Adrenal gland (tissue), 12 donors: ENCODE results near the gene PLD1. TPM values are rescaled to one million over a fixed set of nuclear protein-coding genes. Genes with fewer than 3 reads are reported as not detected.

Source experiments
- DNase-seq, 7 donors: peaks; one replicate each; pipeline ENCODE4 v3.0.0-alpha.2; 2019 to 2020
- H3K27ac ChIP-seq, 5 donors: fragments of 200-600 bp; sonication (generic) in 4 of 5; 1 replicate in 3 of 5; 2 replicates in 2 of 5; pipeline versions ENCODE4 v1.5.1 to v1.8.0; 2016 to 2020; ENCODE audit warnings: mild to moderate bottlenecking in 1 of 5
- H3K27me3 ChIP-seq: fragments of 200-600 bp; 2 replicates; pipeline ENCODE4 v1.8.0; 2021
- H3K36me3 ChIP-seq, 2 donors: fragments of 200-600 bp; replicated peaks in 1 of 2; 1 replicate in 1 of 2; 2 replicates in 1 of 2; pipeline versions ENCODE4 v1.5.1 to v1.8.0; 2018 to 2022
- H3K4me1 ChIP-seq, 2 donors: fragments of 200-600 bp; replicated peaks in 1 of 2; 1 replicate in 1 of 2; 2 replicates in 1 of 2; pipeline versions ENCODE4 v1.5.1 to v1.8.0; 2018 to 2021
- H3K4me3 ChIP-seq, 4 donors: fragments of 200-600 bp; sonication (generic) in 3 of 4; one replicate each; pipeline ENCODE4 v1.5.1; 2016 to 2018
- H3K9me3 ChIP-seq, 3 donors: fragments of 200-600 bp; sonication (generic) in 1 of 3; replicated peaks in 1 of 3; 1 replicate in 2 of 3; 2 replicates in 1 of 3; pipeline versions ENCODE4 v1.5.1 to v1.8.0; 2016 to 2021
- POLR2A ChIP-seq, 2 donors: fragments of 450-650 bp; IDR thresholded peaks; one replicate each; pipeline ENCODE4 v1.6.1; 2017; ENCODE audit warnings: antibody characterized with exemption in 2 of 2, mild to moderate bottlenecking in 2 of 2, moderate library complexity in 1 of 2
- WGBS, 4 donors: extraction: QIAGEN DNeasy Blood & Tissue Kit in 2 of 4; methylation state at CpG; one replicate each; pipeline versions ENCODE4 v1.1.5 to v1.1.7; 2013 to 2017; 5-methylcytosine and 5-hydroxymethylcytosine counted together
- intact Hi-C, 2 donors: fragments of 100-400 bp; cut with DNase I; formaldehyde crosslinking; loops; one replicate each; pipeline versions ENCODE4 v1.14.1 to v1.15.0; 2022 to 2023
- polyA plus RNA-seq, 3 donors: library from polyadenylated mRNA; stranded (reverse); fragments of 200-250 nt in 2 of 3; fragments of 350-450 nt in 1 of 3; fragmentation: Illumina TruSeq in 1 of 3; extraction: RNeasy Lipid Tissue Mini Kit (QIAGEN cat#74804) in 1 of 3; gene quantifications; one replicate each; pipeline ENCODE4 v1.2.3, GENCODE V29; 2013 to 2014
- total RNA-seq, 9 donors: library from RNA; depleted of rRNA in 4 of 9; stranded (reverse); fragments of >200 nt in 4 of 9; fragments of 120-200 nt in 1 of 9; fragmentation: NEBNext Ultra II Directional in 1 of 9; extraction: Animal tissue kit (Norgen Biotek cat#: 25700) in 1 of 9; gene quantifications; one replicate each; pipeline versions ENCODE4 v1.1.0 to v1.2.4, GENCODE V29; 2013 to 2023
- TF ChIP-seq, protein P1 (sequence below), 6 experiments: fragments of 450-650 bp in 4 of 6; fragments of 200-600 bp in 2 of 6; sonication (generic) in 1 of 6; IDR thresholded peaks; 1 replicate in 5 of 6; 2 replicates in 1 of 6; pipeline versions ENCODE4 v1.5.1 to v1.8.0; 2016 to 2021; ENCODE audit warnings: antibody characterized with exemption in 6 of 6, mild to moderate bottlenecking in 2 of 6, moderate library complexity in 1 of 6
- donor health status: healthy with polysubstance abuse.
- donor health status: Bipolar disorder and iron deficiency.
- donor health status: DM: yes; HTN: yes; CAD: no.
- donor health status: DM: no; HTN: no; CAD: no.
- donor health status: DM: no; HTN: no; CAD: no.
- donor health status: DM: yes; HTN: yes; CAD: no.

Gene PLD1
- total and polyA plus RNA-seq, 12 donors: 25.7 to 178 (median 94.5) TPM

DNA sequence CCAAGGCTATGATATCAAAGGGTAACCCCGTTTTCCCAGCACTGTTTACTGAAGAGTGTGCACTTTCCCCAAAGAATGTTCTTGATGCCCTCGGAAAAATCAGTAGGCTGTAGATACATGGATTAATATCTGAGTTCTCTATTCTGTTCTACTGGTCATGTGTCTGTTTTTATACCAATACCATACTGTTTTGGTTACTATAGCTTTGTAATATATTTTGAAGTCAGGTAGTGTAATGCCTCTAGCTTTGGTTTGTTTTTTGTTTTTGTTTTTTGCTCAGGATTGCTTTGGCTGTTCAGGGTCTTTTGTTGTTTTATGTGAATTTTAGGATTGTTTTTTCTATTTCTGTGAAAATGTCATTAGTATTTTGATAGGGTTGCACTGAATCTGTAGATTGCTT lies 95.1 kb downstream of the PLD1 start:
- intact Hi-C loops: no loop called here
- no peak for TF ChIP-seq POLR2A (IDR thresholded peaks at IDR 0.05)
- TF ChIP-seq, protein P1, sequence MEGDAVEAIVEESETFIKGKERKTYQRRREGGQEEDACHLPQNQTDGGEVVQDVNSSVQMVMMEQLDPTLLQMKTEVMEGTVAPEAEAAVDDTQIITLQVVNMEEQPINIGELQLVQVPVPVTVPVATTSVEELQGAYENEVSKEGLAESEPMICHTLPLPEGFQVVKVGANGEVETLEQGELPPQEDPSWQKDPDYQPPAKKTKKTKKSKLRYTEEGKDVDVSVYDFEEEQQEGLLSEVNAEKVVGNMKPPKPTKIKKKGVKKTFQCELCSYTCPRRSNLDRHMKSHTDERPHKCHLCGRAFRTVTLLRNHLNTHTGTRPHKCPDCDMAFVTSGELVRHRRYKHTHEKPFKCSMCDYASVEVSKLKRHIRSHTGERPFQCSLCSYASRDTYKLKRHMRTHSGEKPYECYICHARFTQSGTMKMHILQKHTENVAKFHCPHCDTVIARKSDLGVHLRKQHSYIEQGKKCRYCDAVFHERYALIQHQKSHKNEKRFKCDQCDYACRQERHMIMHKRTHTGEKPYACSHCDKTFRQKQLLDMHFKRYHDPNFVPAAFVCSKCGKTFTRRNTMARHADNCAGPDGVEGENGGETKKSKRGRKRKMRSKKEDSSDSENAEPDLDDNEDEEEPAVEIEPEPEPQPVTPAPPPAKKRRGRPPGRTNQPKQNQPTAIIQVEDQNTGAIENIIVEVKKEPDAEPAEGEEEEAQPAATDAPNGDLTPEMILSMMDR (IDR thresholded peaks at IDR 0.05): no peak
- H3K4me1 ChIP-seq: peaks cover 4 to 14% of the 10 kb centered on the region in 2 donors
- WGBS, 4 donors: 91 to 100% (median 99%) methylated on average over 2 of the region's 2 CpGs
- H3K4me3 ChIP-seq: no peak overlapping the region
- no peaks in the 10 kb centered on the region for H3K36me3 ChIP-seq
- H3K9me3 ChIP-seq: no peaks in the 10 kb centered on the region
- no peaks in the 10 kb centered on the region for H3K27me3 ChIP-seq
- H3K27ac ChIP-seq: no peak overlapping the region
- DNase-seq: no peak

DNA sequence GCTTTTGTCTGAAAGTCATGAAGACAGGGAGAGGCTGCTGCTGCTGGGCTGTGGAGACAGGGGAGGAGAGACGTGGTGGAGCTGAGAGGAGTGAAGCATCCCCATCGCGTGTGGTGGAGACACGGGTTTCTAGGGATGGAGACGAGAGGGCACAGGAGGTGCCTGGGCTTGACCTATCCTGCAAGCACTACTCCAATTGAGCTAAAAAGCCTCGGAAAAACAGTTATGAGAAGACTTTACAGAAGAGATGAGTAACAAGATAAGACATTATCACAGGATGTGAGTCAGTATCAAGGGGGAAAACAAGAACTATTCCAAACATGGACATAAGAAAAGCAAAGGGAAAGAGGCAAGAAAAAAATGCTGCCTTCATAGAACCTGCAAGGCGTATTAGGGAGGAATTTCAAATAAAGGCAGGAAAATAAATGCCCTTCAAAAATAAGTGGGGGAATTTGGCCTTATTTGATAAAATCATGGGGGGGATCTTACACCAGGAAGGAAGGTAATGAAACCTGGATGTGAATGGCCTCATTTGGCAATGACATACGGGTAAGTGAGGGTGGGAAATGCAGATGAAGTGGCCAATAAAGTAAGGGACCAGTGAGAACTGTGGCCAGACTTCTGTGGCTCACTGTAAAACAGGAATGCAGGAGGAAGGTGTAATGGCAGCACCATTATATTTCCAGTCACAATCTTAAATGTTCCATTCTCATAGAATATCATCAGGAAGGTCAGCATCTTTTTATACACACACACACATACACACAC lies 97.9 kb downstream of the PLD1 start:
- no peak for TF ChIP-seq POLR2A (IDR thresholded peaks at IDR 0.05)
- TF ChIP-seq, protein P1 (IDR thresholded peaks at IDR 0.05): no peak
- Histone ChIP-seq H3K27me3 (no peaks in the 10 kb centered on the region), H3K4me1 (peaks cover 4 to 14% of the 10 kb centered on the region in 2 donors), H3K36me3 (no peaks in the 10 kb centered on the region), H3K9me3 (no peaks in the 10 kb centered on the region), H3K4me3 (no peak overlapping the region), H3K27ac (peak overlapping the region in 3 of 5 donors; percentile 44 to 63 (median 59))
- intact Hi-C loops: no loop called here
- WGBS, 4 donors: 38 to 51% (median 45%) methylated on average over 8 of the region's 8 CpGs
- peak in 2 of 7 donors; percentile 26 to 47 for DNase-seq

DNA sequence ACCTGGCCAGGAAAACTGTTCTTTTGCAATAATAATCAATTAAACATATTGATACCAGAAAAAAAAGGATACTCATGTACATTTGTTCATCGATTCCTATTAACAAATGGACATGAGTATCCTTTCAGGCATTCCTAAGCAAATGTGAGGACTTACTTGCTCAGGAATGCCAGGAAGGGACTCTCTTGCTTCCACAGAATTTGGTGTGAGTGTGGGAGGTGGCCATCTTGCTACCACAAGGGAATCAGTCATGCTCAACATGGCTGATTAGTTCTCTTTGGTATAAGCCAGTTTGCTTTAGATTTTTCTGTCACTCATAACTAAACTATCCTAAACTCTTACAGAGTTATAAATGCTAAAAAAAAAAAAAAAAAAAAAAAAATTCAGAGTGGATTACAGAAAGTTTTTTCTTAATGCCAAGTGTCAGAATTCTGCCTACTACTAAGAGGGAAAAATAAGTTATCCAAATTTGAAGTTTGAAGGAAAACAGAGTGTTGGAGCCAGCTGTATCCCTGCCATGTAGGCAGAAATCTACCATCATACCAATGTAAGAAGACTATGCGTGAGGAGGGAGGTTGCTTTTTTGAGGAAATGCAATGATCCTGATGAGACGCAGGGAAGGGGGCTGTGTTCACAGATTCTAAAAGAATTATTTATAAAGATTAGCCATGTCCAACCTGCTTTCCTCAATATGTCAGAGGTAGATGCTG lies 98.7 kb downstream of the PLD1 start:
- peak overlapping the region in 3 of 5 donors; percentile 44 to 63 (median 46) for H3K27ac ChIP-seq
- TF ChIP-seq POLR2A (IDR thresholded peaks at IDR 0.05): no peak
- TF ChIP-seq, protein P1 (IDR thresholded peaks at IDR 0.05): no peak
- H3K4me3 ChIP-seq: no peak overlapping the region
- H3K36me3 ChIP-seq: no peaks in the 10 kb centered on the region
- DNase-seq: no peak
- whole genome bisulfite sequencing, 4 donors: 63 to 96% (median 93%) methylated on average over 3 of the region's 3 CpGs
- peaks cover 4 to 14% of the 10 kb centered on the region in 2 donors for H3K4me1 ChIP-seq
- no peaks in the 10 kb centered on the region for H3K9me3 ChIP-seq
- H3K27me3 ChIP-seq: no peaks in the 10 kb centered on the region
- intact Hi-C loops: no loop called here

DNA sequence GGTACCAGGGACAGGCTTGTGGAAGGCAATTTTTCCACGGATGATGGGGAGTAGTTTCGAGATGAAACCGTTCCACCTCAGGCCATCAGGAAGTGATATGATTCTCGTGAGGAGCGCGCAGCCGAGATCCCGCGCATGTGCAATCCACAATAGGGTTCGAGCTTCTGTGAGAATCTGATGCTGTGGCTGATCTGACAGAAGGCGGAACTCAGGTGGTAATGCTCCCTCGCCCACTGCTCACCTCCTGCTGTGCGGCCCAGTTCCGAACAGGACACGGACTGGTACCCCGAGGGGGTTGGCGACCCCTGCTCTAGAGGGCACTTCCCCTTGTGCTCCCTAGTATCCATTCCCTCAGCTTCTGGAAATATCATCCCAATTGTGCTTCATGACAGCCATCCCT lies 99.9 kb downstream of the PLD1 start:
- no peak overlapping the region for H3K4me3 ChIP-seq
- no peaks in the 10 kb centered on the region for H3K9me3 ChIP-seq
- peaks cover 4 to 14% of the 10 kb centered on the region in 2 donors for H3K4me1 ChIP-seq
- no peak for TF ChIP-seq POLR2A (IDR thresholded peaks at IDR 0.05)
- TF ChIP-seq, protein P1 (IDR thresholded peaks at IDR 0.05): no peak
- no peaks in the 10 kb centered on the region for H3K27me3 ChIP-seq
- no peak for DNase-seq
- no peak overlapping the region for H3K27ac ChIP-seq
- WGBS, 4 donors: 95 to 99% (median 98%) methylated on average over 17 of the region's 17 CpGs
- intact Hi-C loops: no loop called here
- H3K36me3 ChIP-seq: no peaks in the 10 kb centered on the region
